GM18520 (cell line): ENCODE measurements around the gene SMARCAL1.
A peak's percentile ranks its signal among the peaks of the same experiment; 100 is the strongest.
"Not testable (repeated sequence)": the region's sequence is repeated elsewhere in the genome, so short reads cannot be mapped to it uniquely, and the experiment has no call there.

ENCODE experiments used
- ATAC-seq: cut with Tn5 transposase; IDR thresholded peaks from one replicate; pipeline ENCODE4 v1.9.1; 2021; ENCODE audit not compliant: unreplicated experiment

Gene SMARCAL1

DNA sequence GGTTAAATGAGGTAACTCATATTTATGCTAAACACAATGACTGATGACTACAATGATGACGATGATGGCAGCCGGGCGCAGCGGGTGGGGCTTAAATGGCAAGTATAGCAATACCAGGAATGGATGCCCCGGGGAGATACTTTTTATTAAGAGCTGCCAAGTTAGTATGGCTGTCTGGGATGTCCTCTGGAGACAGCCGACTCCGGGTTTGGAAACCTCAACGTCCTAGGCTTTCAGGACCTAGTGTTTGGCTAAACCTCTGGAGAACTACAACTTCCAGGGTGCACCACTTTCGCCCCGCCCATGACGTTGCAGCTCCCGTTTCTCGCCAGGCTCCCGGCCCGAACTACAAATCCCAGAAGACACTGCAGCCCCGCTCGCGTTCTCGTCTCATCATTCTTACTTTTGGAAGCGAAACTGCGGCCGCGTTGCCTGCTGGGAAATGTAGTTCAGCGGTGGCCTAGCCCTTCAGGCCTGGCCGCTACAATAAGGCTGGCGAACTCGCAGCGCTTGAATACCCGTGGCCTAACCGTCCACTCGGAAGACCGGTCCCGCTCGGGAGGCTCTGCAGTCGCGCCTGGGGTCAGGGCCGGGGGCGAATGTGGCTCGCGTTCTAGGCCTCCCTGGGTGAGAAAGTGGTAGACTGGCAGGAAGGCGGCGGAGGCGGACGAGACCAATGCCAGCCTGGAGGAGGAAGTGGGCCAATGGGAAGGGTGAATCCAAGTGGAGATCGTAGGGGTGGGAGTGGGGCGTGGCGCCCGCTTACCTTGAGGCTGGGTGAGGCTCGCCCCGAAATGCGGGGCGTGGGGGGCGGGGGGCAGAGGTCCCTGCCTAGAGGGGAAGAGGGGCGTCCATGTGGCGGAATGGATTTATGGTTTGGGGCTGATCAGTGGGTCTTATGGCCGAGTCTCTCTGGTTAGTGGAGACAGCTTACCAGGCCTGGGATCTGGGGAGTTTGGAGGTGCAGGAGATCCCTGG lies at the start of gene SMARCAL1:
Gene SMARCAL1 (plus strand): TSS at position 463 of the 978 bp plus-strand sequence. CDS start 2,221 bp downstream, outside the sequence.
- peak; percentile 87 for ATAC-seq

GRCh38 chr2:216362730-216363129 lies 49.6 kb upstream of the SMARCAL1 start:
- ATAC-seq, result no peak

DNA sequence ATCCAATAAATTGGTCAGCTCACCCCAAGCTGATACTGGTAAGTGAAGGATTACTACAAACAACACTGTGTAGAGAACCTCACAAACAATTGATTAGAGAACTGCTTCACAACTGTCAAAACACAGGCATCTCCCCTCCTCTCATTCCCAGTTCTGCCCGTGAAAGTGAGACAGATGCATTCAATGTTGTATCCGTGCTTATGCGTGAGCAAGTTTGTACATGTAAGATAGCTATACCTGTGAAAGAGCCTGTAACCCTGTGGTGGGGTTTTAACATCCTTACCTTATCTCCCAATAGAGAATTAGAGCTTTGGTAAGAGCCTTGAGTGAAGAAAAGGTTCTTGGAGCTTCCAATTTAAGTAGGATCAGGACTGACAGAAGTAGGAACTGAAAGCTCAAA lies 49.1 kb upstream of the SMARCAL1 start:
- ATAC-seq, result no peak

DNA sequence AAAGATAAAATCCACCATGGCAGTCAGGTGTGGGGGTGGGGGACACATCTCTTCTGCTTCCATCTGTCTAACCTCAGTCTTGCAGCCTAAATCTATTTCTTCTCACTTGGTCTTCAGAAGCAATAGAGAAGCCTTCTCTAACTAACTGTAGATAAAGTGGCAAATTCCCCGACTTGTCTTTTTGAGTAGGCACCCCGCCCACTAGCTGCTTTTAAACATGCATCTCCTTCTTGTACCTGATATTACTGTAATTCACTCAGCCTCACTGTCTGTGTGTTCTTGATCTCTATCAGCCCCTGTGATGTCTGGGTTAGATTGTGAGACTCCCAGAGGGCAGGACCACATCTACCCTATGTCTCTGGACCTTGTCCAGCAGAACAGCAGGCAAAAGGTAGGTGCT lies 46.8 kb upstream of the SMARCAL1 start:
- ATAC-seq, result no peak

DNA sequence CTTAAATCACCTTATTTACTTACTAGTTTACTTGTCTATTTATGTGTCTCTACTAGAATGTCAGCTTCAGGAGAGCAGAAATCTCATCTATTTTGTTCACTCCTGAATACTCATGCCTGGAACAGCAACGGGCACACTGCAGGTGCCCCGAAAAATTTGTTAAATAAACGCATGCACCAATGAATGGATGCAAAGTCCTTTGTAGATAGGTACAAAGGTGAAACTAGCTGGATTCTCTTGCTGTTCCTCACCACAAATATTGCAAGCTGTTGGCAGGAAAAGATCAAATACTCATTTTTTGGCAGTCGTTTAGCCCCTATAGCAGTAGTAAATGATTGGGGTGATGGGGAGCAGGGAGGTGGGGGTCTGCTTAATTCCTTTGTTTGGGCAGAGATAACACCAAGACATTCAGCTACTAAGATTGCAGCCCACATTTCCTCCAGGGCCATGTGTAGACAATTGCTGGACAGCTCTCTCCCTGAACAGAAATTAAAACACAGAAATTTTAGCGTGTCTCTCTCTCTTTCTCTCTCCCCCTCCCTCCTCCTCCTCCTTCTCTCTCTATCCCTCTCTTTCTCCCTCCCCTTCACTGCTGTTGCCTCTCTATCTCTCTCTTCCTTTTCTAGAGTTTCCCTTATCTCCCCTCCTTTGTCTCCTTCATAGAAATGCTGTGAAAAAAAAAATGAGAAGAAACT lies 45.4 kb upstream of the SMARCAL1 start:
- no peak for ATAC-seq

DNA sequence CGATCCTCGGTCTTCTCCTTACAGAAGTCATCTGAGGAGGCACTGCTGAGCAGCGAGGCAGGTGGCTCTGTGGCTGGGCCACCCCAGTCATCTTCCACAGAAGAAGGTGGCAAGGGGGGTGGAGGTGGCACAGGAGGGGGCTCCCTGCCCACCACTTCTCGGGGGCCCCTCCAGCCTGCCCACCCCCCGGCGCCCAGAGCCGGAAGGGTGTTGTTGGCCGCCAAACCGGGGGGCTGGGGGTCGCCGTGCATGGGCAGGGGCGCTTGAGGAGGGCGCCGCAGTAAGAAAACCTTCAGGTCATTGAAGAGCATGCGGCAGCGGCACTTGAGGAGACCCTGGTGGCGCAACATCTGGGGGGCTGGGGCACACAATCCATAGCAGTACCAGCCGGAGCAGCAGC lies 42.5 kb upstream of the SMARCAL1 start:
- no peak for ATAC-seq

DNA sequence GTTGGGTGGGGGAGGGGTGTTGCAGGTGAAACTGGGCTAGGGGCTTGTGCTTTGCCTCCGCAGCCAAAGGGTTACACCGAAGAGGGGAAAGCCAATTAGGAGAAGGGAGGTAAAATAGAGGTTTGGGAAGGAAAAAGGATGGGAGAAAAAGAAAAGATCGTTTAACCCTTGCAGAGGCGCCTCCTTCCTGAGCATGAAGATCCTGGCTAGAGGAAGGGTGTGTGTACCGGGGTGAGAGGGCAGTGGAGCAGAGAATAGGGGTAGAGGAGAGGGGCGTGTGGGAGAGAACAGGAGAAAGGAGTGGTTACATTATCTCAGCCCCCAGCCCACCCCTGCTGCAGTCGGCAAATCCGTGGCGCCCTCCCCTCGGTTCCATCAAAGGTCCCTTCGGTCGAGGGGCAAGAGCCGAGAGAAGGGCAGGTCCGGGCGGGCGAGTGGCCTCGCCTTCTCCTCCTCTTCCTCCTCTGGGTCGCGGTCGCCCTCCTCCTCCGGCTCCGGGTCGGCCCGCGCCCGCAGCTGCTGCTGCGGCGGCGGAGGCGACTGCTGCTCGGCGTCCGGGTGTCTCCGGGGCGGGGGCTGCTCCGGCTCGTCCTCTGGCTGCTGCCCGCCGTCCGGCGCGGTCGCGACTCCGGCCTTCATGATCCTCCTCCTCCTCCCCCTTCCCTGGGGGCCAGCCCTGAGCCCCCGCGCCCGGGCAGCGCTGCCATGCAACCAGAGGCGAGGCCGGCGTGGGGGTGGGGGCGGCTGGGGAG lies 41.1 kb upstream of the SMARCAL1 start:
- ATAC-seq, result no peak

GRCh38 chr2:216371721-216372702 lies 40.3 kb upstream of the SMARCAL1 start, which contains the start of gene MARCHF4:
MARCHF4 (minus strand) TSS chr2:216372483; CDS start chr2:216370260, 2,223 bp downstream.
- no peak for ATAC-seq

DNA sequence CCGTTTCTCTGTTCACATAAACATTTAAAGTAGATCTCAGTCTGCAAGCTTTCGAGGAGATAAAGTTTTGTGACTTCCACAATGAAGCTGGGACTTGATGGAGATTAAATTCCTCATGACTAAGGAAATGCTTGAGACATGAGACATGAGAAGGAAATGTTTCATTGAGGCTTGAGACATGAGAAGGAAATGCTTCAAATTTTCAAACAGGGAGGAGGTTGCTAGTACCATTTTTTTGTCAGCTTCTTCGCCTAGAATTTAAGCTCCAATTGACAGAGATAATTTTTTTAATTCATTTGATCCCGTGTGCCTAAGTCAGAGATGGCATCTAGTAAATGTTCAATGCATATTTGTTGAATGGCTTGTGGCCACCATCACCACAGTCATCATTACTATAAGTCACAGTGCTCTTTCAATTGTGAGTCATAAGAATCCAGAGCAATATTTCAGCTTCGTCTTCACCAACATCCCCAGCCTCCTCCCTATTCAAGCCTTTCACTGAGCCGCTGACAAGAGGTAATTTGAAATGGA lies 39.5 kb upstream of the SMARCAL1 start:
- no peak for ATAC-seq

DNA sequence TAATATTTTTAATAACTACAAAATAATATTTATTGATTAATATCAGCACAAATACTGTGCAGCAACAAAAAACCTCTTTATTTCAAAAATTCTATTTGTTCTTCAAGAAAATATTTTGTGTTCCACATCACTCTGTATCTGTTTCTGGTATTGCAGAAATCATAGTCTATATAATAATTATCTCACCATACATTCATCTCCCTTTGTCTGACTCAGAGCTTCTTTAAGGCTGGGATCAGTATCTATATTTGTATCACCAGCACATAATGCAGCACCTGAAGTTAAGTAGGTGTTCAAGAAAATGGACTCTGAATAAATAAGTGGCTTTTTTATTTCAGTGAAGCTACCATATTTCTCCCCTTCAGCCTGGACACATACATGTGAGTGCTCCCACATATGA lies 38.4 kb upstream of the SMARCAL1 start:
- ATAC-seq, result no peak

DNA sequence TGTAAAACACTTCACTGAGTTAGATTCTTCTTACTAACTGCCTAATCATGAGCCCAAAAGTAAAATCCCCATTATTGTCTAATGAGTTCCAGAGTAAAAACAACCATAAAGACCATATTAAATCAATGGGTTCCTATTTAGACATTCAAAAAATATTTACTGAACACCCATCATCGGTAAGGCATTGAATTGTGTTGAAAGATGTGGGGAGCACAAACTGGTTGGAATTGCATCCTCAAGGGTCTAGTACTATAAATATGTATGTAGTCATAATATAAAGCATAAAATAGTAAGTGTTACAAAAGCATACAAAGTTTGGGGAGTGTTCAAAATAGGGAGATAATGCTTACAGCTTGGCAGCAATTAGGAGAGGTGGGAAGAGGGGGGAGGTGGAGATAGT lies 37.0 kb upstream of the SMARCAL1 start:
- no peak for ATAC-seq

- ATAC-seq, result no peak
These were observed 32.3 kb upstream of the SMARCAL1 start for GRCh38 chr2:216379977-216380376.

DNA sequence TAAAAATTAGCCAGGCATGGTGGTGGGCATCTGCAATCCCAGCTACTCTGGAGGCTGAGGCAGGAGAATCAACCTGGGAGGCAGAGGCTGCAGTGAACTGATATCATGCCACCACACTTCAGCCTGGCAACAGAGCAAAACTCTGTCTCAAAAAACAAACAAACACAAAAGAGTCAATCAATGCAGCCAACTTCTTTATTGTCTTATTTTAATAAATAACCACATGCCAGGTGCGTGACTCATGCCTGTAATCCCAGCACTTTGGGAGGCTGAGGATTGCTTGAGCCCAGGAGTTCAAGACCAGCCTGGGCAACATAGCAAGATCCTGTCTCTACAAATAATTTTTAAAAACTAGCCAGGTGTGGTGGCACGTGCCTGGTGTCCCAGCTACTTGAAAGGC lies 27.9 kb upstream of the SMARCAL1 start:
- not testable (repeated sequence) for ATAC-seq

- ATAC-seq, result no peak
These were observed 26.8 kb upstream of the SMARCAL1 start for GRCh38 chr2:216385478-216385877.

- no peak for ATAC-seq
These were observed 25.0 kb upstream of the SMARCAL1 start for GRCh38 chr2:216387262-216387661.

DNA sequence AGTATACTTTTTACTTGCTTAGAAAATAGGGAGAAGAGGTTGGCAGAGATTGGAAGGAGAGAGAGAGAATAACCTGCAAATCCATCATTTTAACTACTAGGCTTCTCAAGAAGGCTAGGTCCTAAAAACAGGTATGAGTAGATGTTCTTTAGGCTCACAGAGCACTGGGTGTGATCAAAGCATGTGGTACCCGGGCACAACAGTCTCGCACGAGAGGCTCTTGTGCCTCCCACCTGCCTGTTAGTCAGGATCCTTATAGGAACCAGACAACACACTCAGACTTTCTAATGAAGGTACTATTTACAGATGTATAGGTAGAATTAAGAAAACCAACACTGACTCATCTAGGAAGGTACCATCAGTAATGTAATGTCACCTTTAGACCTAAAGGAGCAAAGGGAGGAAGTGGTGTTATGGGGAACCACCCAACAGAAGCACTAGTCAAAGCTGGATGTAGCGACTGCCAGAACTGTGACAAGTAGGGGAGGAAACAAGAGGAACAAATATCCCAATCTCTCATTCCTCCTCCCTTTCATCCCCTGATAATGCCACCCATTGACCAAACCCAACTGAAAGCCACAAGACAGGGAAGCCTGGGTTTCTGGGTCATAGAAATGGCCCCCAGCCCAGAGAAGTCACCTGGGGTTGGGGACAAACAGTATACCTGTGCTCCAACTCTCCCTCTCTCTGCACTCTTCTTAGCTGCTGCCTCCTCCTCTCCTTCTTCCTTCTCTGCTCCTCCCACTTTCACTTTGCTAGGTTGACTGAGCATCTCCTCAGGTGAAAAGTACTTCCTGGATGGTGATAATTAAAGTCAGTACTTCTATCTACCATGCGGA lies 24.0 kb upstream of the SMARCAL1 start:
- ATAC-seq, result peak; percentile 71

- no peak for ATAC-seq
These were observed 22.7 kb upstream of the SMARCAL1 start for GRCh38 chr2:216389570-216389969.

- no peak for ATAC-seq
These were observed 20.9 kb upstream of the SMARCAL1 start for GRCh38 chr2:216391401-216391800.

DNA sequence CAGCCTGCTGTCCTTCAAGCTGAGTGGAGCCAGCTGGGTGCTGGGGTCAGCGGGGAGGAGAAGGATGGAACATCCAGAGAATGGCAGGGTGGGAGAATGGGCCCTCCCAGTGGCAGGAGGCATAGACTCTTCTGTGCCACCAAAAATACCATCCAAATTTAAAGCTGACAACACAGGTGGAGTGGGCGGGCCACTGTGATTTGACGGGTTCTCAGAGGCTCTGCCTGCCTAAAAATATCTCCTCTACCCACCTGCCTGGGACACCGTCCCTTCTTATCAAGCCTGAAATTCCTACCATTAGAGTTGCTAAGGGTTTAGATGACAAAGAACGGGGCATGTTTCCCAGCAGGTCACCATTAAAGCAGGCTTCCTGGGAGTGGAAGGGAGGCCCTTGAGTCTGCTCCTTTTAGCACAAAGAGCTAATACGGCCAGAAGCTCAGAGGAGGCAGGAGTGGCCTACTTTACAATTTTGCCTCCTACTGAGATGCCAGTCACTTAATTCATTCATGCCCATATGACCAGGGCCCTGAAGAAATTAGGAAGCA lies 20.2 kb upstream of the SMARCAL1 start:
- no peak for ATAC-seq
